Neural progenitor cell (in vitro differentiated cells): Measurements from ENCODE around the gene TRIM36. TPM values are rescaled to one million over a fixed set of nuclear protein-coding genes. Genes with fewer than 3 reads are reported as not detected.

Experiments
- DNase-seq: peaks from one replicate; pipeline ENCODE4 v3.0.0-alpha.2; 2016; ENCODE audit warnings: low spot score
- H2AFZ ChIP-seq: fragments of 200-600 bp; sonication (generic); replicated peaks from 2 replicates; pipeline ENCODE4 v1.6.1; 2016; ENCODE audit warnings: antibody characterized with exemption
- H3F3A ChIP-seq: fragments of 200-600 bp; sonication (generic); 2 replicates; pipeline ENCODE4 v1.6.1; 2016; ENCODE audit warnings: antibody characterized with exemption, low read depth
- H3K27ac ChIP-seq: fragments of 200-600 bp; sonication (generic); 2 replicates; pipeline ENCODE4 v1.5.1; 2016; ENCODE audit warnings: mild to moderate bottlenecking
- H3K27me3 ChIP-seq: fragments of 200-600 bp; sonication (generic); 2 replicates; pipeline ENCODE4 v1.6.1; 2016; ENCODE audit warnings: mild to moderate bottlenecking, moderate library complexity
- H3K36me3 ChIP-seq: fragments of 200-600 bp; sonication (generic); 2 replicates; pipeline ENCODE4 v1.5.1; 2016
- H3K4me1 ChIP-seq: fragments of 200-600 bp; sonication (generic); 2 replicates; pipeline ENCODE4 v1.6.1; 2016; ENCODE audit warnings: mixed run types
- H3K4me2 ChIP-seq: fragments of 200-600 bp; sonication (generic); 2 replicates; pipeline ENCODE4 v1.6.1; 2016
- H3K4me3 ChIP-seq: fragments of 200-600 bp; sonication (generic); 2 replicates; pipeline ENCODE4 v1.5.1; 2016
- H3K79me2 ChIP-seq: fragments of 200-600 bp; sonication (generic); 2 replicates; pipeline ENCODE4 v1.6.1; 2016; ENCODE audit warnings: low read depth
- H3K9ac ChIP-seq: fragments of 200-600 bp; sonication (generic); 2 replicates; pipeline ENCODE4 v1.6.1; 2016
- H3K9me3 ChIP-seq: fragments of 200-600 bp; sonication (generic); 2 replicates; pipeline ENCODE4 v1.5.1; 2016; ENCODE audit warnings: low read depth
- H4K20me1 ChIP-seq: fragments of 200-600 bp; sonication (generic); 2 replicates; pipeline ENCODE4 v1.6.1; 2016; ENCODE audit warnings: low read depth
- H3K27ac Mint-ChIP-seq: 3 replicates; pipeline ENCODE4 v1.8.0; 2021; ENCODE audit warnings: mixed read lengths
- H3K27me3 Mint-ChIP-seq: 2 replicates; pipeline ENCODE4 v1.8.0; 2022; ENCODE audit warnings: low read depth, mild to moderate bottlenecking, inconsistent platforms, moderate library complexity, mixed read lengths; ENCODE audit not compliant: insufficient read depth
- H3K36me3 Mint-ChIP-seq: 3 replicates; pipeline ENCODE4 v1.8.0; 2021; ENCODE audit warnings: mixed read lengths
- H3K4me1 Mint-ChIP-seq: 3 replicates; pipeline ENCODE4 v1.8.0; 2021; ENCODE audit warnings: mixed read lengths
- H3K4me3 Mint-ChIP-seq: 3 replicates; pipeline ENCODE4 v1.8.0; 2021; ENCODE audit warnings: mild to moderate bottlenecking, moderate library complexity, mixed read lengths
- H3K9me3 Mint-ChIP-seq: 3 replicates; pipeline ENCODE4 v1.8.0; 2020; ENCODE audit warnings: mixed read lengths
- EZH2 ChIP-seq: fragments of 200-600 bp; sonication (generic); IDR thresholded peaks from 2 replicates; pipeline ENCODE4 v1.6.1; 2017; ENCODE audit warnings: antibody characterized with exemption, mild to moderate bottlenecking, moderate library complexity
- EZH2phosphoT487 ChIP-seq: fragments of 200-600 bp; sonication (generic); IDR thresholded peaks from 2 replicates; pipeline ENCODE4 v1.6.1; 2017; ENCODE audit warnings: antibody characterized with exemption
- total RNA-seq: library from RNA; depleted of rRNA; stranded (reverse); fragments of >200 nt; gene quantifications from 2 replicates; pipeline ENCODE4 v1.2.3, GENCODE V29; 2015; ENCODE audit warnings: low replicate concordance
- TF ChIP-seq, protein P1 (sequence below): fragments of 200-600 bp; sonication (generic); IDR thresholded peaks from 2 replicates; pipeline ENCODE4 v1.5.1; 2017; ENCODE audit warnings: antibody characterized with exemption, mild to moderate bottlenecking

Gene TRIM36, protein sequence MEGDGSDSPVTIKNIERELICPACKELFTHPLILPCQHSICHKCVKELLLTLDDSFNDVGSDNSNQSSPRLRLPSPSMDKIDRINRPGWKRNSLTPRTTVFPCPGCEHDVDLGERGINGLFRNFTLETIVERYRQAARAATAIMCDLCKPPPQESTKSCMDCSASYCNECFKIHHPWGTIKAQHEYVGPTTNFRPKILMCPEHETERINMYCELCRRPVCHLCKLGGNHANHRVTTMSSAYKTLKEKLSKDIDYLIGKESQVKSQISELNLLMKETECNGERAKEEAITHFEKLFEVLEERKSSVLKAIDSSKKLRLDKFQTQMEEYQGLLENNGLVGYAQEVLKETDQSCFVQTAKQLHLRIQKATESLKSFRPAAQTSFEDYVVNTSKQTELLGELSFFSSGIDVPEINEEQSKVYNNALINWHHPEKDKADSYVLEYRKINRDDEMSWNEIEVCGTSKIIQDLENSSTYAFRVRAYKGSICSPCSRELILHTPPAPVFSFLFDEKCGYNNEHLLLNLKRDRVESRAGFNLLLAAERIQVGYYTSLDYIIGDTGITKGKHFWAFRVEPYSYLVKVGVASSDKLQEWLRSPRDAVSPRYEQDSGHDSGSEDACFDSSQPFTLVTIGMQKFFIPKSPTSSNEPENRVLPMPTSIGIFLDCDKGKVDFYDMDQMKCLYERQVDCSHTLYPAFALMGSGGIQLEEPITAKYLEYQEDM
- 31.2 and 42.6 TPM in 2 replicates for total RNA-seq

DNA sequence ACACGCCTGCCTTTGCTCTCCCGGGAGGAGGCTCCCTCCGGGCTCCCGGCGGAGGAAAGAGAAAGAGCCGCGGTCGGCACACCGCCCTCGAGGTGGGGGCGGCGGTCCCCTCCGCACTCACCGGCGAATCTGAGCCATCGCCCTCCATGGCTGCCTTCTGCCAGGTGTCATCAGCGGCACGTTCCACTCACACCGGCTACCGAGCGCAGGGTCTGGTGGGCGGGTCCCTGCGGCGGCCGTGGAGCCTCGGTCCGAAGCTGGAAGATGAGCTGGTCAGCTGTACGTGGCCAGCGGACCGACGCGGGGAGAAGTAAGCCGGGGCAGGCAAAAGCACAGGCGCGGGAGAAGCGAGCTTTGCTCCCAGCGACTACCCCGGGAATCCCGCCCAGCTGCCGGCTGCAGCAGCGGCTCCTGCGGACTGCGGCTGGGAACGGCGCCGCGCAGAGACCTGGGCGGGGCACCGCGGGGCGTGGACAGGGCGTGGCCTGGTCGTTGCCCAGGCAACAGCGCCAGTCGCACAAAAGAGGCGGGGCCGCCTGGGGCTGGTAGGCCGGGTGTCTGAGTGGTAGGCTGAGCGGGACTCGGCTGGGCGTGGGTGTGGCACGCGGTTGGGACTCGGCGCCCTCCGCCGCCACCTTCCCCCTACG is at the start of gene TRIM36:
TSS of gene TRIM36 (minus strand) at position 422 of the 647 bp plus-strand sequence. CDS start at position 148, 274 bp downstream.
- peak within 1 kb of the TSS; percentile 92 for H2AFZ ChIP-seq
- TF ChIP-seq, protein P1, sequence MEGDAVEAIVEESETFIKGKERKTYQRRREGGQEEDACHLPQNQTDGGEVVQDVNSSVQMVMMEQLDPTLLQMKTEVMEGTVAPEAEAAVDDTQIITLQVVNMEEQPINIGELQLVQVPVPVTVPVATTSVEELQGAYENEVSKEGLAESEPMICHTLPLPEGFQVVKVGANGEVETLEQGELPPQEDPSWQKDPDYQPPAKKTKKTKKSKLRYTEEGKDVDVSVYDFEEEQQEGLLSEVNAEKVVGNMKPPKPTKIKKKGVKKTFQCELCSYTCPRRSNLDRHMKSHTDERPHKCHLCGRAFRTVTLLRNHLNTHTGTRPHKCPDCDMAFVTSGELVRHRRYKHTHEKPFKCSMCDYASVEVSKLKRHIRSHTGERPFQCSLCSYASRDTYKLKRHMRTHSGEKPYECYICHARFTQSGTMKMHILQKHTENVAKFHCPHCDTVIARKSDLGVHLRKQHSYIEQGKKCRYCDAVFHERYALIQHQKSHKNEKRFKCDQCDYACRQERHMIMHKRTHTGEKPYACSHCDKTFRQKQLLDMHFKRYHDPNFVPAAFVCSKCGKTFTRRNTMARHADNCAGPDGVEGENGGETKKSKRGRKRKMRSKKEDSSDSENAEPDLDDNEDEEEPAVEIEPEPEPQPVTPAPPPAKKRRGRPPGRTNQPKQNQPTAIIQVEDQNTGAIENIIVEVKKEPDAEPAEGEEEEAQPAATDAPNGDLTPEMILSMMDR = peak; percentile 24
- TF ChIP-seq EZH2phosphoT487 (no peak), EZH2 (no peak)
- peak; percentile 97 for DNase-seq
- peaks cover 11% of the 10 kb centered on the region for H3K36me3 Mint-ChIP-seq
- peak within 1 kb of the TSS; percentile 93 for H3K4me2 ChIP-seq
- H3K27me3 Mint-ChIP-seq = peaks cover 20% of the 10 kb centered on the region
- peak within 1 kb of the TSS; percentile 39 for H3K9ac ChIP-seq
- H3K27me3 ChIP-seq = peaks cover 43% of the 10 kb centered on the region
- no peaks in the 10 kb centered on the region for H3K36me3 ChIP-seq
- peaks cover 25% of the 10 kb centered on the region for H3F3A ChIP-seq
- no peaks in the 10 kb centered on the region for H3K9me3 ChIP-seq
- H3K27ac Mint-ChIP-seq = no peak within 1 kb of the TSS
- H3K9me3 Mint-ChIP-seq = peaks cover 31% of the 10 kb centered on the region
- H3K27ac ChIP-seq = peak within 1 kb of the TSS; percentile 86
- peak within 1 kb of the TSS; percentile 90 for H3K4me3 Mint-ChIP-seq
- H3K4me3 ChIP-seq = peak within 1 kb of the TSS; percentile 79
- peaks cover 14% of the 10 kb centered on the region for H3K4me1 ChIP-seq
- H4K20me1 ChIP-seq = peaks cover 6% of the 10 kb centered on the region
- peaks cover 9% of the 10 kb centered on the region for H3K4me1 Mint-ChIP-seq
- peaks cover 36% of the 10 kb centered on the region for H3K79me2 ChIP-seq

DNA sequence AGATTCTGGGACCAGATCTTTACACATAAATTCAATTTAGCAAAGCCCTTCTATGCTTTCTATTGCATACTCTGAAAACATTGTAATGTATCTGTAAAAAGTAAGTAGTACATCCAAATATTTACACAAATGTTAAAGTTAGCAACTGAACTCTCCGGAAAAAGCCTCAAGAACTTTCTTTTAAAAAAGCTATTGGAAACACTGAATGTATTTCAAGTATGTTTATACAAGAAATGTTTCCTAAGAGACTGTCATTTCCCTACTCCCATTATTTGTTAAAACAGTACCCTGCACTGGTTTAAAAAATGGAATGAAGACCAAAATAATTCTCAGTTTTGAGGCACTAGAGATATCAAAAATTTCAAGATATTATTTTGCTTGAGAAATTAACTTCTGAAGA is 44.8 kb upstream of the TRIM36 start:
- DNase-seq = no peak
- H3K27ac ChIP-seq = no peak overlapping the region
- peaks cover 4% of the 10 kb centered on the region for H3K36me3 ChIP-seq
- no peaks in the 10 kb centered on the region for H4K20me1 ChIP-seq
- Mint-ChIP-seq H3K4me3 (no peak overlapping the region), H3K27ac (no peak overlapping the region), H3K9me3 (no peaks in the 10 kb centered on the region), H3K27me3 (no peaks in the 10 kb centered on the region), H3K36me3 (peaks cover 14% of the 10 kb centered on the region), H3K4me1 (peaks cover 3% of the 10 kb centered on the region)
- H3K4me1 ChIP-seq = no peaks in the 10 kb centered on the region
- no peak overlapping the region for H3K4me3 ChIP-seq
- H3K4me2 ChIP-seq = no peak overlapping the region
- H2AFZ ChIP-seq = no peak overlapping the region
- H3K27me3 ChIP-seq = no peaks in the 10 kb centered on the region
- H3K9me3 ChIP-seq = no peaks in the 10 kb centered on the region
- no peaks in the 10 kb centered on the region for H3F3A ChIP-seq
- H3K79me2 ChIP-seq = no peaks in the 10 kb centered on the region
- TF ChIP-seq EZH2phosphoT487 = no peak
- H3K9ac ChIP-seq = no peak overlapping the region

DNA sequence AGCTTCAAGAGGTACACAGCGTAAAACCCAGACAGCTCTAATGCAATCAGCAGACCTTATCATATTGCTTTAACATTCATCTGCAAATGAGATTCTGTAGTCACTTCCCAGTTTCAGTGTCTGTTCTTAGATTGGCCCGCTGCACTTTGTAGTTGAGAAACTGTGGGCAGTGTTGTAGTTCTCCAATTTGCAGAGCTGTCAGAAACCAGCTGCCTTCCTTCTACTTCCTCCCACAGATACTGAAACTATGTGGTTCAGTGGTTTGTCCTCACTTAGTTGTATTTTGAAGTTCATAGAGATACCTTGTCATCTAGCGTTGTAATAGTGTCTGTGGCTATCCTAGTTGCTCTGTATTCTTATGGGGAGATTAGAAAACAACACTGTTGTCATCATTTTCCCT is 39.6 kb upstream of the TRIM36 start:
- Histone ChIP-seq H4K20me1 (no peaks in the 10 kb centered on the region), H3K4me2 (no peak overlapping the region), H3K27me3 (no peaks in the 10 kb centered on the region), H2AFZ (no peak overlapping the region), H3K4me3 (no peak overlapping the region), H3K9me3 (no peaks in the 10 kb centered on the region), H3K79me2 (no peaks in the 10 kb centered on the region), H3K27ac (no peak overlapping the region), H3K4me1 (no peaks in the 10 kb centered on the region), H3K9ac (no peak overlapping the region), H3F3A (no peaks in the 10 kb centered on the region), H3K36me3 (no peaks in the 10 kb centered on the region)
- TF ChIP-seq, protein P1 = no peak
- no peak for TF ChIP-seq EZH2phosphoT487
- TF ChIP-seq EZH2 = no peak
- Mint-ChIP-seq H3K9me3 (no peaks in the 10 kb centered on the region), H3K27me3 (no peaks in the 10 kb centered on the region), H3K36me3 (peaks cover 6% of the 10 kb centered on the region), H3K27ac (no peak overlapping the region), H3K4me1 (peaks cover 3% of the 10 kb centered on the region), H3K4me3 (no peak overlapping the region)
- no peak for DNase-seq
